ENCODE measurements around the gene FGF6.
"Not testable (repeated sequence)": the region's sequence is repeated elsewhere in the genome, so short reads cannot be mapped to it uniquely, and the experiment has no call there.

- TF ChIP-seq E2F5 (CRISPR knock-in tag; IDR thresholded peaks at IDR 0.05); ZNF444 (CRISPR knock-in tag; IDR thresholded peaks at IDR 0.05); CTCF (IDR thresholded peaks at IDR 0.05 in 2 of 3, conservative IDR thresholded peaks at IDR 0.05 in 1 of 3; ENCODE audit: insufficient read depth in 2 of 3, low read depth in 1 of 3, low read length in 3 of 3); NCOA6 (IDR thresholded peaks at IDR 0.05); TEAD4 (IDR thresholded peaks at IDR 0.05; ENCODE audit: low read length); TEAD4 (CRISPR knock-in tag; IDR thresholded peaks at IDR 0.05; ENCODE audit: borderline replicate concordance); CAMTA2 (CRISPR knock-in tag; conservative IDR thresholded peaks at IDR 0.05); ZNF76 (CRISPR knock-in tag; IDR thresholded peaks at IDR 0.05; ENCODE audit: borderline replicate concordance); TCF3 (CRISPR knock-in tag; IDR thresholded peaks at IDR 0.05); RFX5 (IDR thresholded peaks at IDR 0.05; ENCODE audit: low read depth, low read length); ZBTB11 (CRISPR knock-in tag; IDR thresholded peaks at IDR 0.05); CXXC5 (CRISPR knock-in tag; IDR thresholded peaks at IDR 0.05): not testable (repeated sequence)
These were observed 40.6 kb downstream of the FGF6 start for GRCh38 chr12:4404877-4405637.
